HG03025 (cell line): ENCODE data around the gene SPOCD1.

ENCODE experiments used
- ATAC-seq: cut with Tn5 transposase; IDR thresholded peaks from one replicate; pipeline ENCODE4 v1.9.1; 2021; ENCODE audit warnings: mild to moderate bottlenecking, moderate library complexity; ENCODE audit not compliant: unreplicated experiment, low FRiP score

SPOCD1 gene

DNA sequence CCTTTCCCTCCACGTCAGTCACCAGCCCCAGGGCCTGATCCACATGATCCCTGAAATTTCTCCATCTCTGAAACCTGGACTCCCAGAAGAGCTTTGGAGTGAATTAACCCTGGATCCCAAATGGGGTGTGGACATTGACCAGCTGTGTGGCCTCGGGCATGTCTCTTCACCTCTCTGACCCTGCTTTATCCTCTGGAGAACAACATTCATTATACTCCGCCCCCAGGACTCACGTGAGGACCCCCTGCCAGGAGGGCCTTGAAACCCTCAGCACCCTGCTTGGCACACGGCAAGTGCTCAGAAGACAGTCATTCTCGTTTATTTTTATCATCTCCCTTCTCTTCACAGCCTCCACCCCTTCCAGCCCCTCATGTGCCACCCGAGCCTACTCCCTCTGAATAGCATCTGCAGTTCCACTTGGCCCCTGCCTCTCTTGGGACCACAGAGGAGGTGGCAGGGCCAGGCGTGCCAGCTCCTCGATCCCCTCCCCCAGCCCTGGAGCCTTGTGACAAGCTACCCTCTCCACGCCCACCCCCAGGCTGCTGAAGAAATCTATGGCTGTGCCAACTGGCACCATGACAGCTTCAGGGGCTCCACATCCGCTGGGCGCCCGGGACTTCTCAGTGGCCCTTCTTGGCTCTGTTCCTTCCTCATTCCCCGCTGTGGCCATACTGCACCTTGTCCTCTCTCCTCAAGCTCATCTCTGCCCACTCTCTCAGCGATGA lies 69.7 kb downstream of the SPOCD1 start:
- no peak for ATAC-seq

DNA sequence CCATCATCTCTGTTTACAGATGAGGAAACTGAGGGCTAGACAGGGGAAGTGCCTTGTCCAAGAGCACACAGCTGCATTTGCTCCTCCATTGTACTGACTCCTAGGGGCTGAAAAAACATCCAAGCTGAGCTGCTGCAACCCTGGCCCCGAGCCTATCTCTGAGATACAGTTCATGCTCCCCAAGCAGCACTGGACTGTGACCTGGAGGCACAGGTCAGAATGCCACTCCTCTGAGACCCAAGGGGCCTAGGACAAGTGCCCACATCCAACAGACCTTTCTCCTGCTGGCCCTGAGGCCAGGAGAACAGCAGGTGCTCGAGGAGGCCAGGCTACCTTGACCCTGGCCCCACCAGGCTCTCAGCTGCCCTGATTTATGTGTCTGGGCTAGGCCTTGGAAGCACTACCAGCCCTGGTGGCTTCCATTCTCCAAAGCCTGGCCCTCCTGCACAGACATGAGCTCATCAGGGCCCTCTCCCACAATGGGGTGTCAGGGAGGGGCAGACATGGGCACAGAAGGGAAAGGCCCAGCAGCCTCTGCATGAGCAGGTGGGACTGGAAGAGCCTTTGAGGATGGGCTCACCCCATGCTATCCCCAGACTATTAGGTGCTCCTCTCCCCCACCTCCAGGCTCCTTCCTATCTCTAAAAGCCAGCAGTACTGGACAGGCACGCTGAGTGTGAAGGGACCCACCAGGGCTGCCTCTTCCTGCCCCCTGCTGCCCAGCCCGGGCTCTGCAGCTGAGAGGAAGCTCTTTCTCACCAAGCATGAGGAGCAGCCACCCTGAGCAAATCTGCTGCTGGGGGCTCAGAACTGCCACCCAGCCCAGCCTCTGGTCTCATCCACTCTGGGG lies 70.5 kb downstream of the SPOCD1 start:
- ATAC-seq = no peak

DNA sequence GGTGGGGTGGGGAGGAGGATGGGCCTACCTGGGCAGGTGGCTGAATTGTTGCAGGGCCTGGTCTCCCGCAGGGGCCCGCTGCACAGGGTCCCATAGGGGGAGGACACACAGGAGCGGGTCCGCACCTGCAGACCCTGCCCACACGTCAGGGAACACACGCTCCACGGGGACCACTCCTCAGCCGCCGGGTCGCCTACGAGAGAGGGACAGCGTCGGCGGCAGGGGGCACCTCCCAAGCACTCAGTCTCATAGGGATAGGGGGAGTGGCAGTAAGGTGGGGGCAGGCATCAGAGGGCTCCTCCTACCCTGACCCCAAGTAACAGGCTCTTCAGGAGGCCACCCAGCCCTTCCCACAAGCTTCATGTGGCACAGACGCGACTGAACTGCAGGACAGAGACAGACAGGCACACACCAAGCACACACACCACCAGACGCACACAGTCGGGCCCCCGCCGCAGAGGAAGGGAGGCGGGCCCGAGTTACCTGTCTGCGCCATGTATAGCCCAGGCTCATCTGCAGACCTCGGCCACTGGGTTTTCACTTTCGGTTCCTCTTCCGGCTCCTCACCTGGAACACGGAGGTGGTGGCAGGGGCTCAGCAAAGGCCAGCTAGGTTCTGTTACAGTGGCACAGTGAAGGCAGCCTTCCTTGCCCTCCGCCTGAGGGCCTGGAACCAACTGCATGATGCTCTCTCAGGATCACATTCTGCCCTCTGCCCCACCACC lies 71.5 kb downstream of the SPOCD1 start:
- ATAC-seq = no peak

DNA sequence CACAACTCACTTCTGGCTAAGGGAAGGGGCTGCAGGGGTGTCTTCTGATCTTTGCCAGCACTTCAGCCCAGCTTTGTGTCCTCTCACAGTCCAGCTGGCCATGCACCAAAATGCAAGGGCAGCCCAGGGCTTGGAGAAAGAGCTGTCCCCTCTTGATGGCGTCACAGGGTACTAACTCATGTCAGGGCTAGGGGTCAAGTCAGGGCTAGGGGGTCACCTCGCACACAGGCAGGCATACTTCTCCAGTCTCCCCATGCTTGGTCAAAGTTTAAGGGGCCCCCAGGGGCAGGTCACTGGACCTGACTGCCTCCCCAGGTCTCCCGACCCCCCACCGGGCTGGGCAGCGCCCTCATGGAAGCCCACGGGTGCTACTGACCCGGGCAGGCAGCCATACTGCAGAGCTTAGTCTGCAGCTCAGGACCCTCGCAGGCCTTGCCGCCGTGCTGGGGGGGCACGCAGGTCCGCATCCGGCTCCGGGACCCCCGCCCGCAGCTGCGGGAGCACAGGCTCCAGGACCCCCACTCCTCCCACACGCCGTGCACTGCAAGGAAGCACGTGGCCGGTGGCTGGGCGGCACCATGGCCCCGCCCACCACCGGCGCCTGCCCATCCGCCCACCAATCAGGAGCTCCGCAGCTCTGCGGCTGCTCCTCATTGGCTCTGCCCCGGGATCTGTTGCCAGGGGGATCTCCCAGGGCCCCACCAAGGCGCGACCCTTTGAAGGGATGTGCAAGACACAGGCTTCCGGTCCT lies 73.2 kb downstream of the SPOCD1 start:
- no peak for ATAC-seq
